ENCODE results near the gene CAPN10.

Gene CAPN10

DNA sequence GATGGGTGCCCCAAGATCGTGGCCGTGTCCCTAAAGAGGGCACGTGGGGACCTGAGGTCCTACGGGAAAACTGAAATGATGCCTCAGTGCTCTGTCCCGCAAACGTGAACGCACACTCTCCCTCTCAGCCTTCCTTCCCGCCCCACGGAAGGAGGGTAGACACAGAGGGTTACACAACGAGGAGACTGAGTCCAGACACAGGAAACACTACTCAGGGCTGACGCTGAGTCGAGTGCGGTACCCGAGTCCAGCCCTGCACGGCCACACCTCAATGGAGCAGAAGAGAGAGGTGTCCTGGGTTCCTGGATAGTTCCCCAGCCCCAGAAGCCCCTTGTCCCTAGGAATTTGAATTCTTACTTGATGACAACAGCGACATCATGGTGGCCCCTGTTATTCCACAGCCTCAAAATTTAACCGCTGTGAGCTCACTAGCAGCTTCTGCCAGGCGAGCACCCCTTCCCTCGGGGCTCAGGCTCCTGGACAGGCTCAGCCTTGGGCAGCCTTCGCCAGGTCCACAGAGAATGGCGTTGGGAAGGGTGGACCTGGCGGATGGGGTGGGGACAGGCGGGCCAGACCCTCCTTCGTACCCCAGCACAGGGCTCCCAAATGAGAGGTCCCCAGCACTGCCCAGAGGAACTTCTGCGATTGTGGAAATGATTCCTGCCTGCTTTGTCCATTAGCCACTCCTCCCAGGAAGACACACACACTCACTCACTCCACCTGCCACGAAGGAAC is 19.2 kb upstream of the CAPN10 start:
- Histone ChIP-seq H3K27ac (peak overlapping the region; percentile 65), H3K27me3 (ENCODE audit: control insufficient read depth, insufficient read depth, low read length) (no peaks in the 10 kb centered on the region), H2AFZ (peak overlapping the region; percentile 90), H3K4me3 (ENCODE audit: low read depth, low read length) (peak overlapping the region; percentile 44), H3K9ac (no peak overlapping the region), H3K36me3 (ENCODE audit: control insufficient read depth, insufficient read depth, low read length) (no peaks in the 10 kb centered on the region), H3K9me3 (ENCODE audit: control insufficient read depth, low read length) (no peaks in the 10 kb centered on the region), H3K79me2 (peaks cover 2% of the 10 kb centered on the region), H3K4me1 (peaks cover 19% of the 10 kb centered on the region), H3K4me2 (ENCODE audit: low read length) (peak overlapping the region; percentile 94)
- TF ChIP-seq CTCF (IDR thresholded peaks at IDR 0.05): no peak

- TF ChIP-seq CTCF (IDR thresholded peaks at IDR 0.05): no peak
- Histone ChIP-seq H3K9me3 (ENCODE audit: control insufficient read depth, low read length) (no peaks in the 10 kb centered on the region), H3K9ac (no peak within 1 kb of the TSS), H2AFZ (peak within 1 kb of the TSS; percentile 90), H3K27ac (peak within 1 kb of the TSS; percentile 65), H3K4me3 (ENCODE audit: low read depth, low read length) (peak within 1 kb of the TSS; percentile 44), H3K4me2 (ENCODE audit: low read length) (peak within 1 kb of the TSS; percentile 94), H3K79me2 (peaks cover 2% of the 10 kb centered on the region), H3K36me3 (ENCODE audit: control insufficient read depth, insufficient read depth, low read length) (no peaks in the 10 kb centered on the region), H3K27me3 (ENCODE audit: control insufficient read depth, insufficient read depth, low read length) (no peaks in the 10 kb centered on the region), H3K4me1 (peaks cover 19% of the 10 kb centered on the region)
These were observed 18.5 kb upstream of the CAPN10 start, which contains the start of gene RNPEPL1 for GRCh38 chr2:240567872-240568677. TSS of gene RNPEPL1 (plus strand) at chr2:240568484. CDS start at chr2:240568587, 103 bp downstream.

DNA sequence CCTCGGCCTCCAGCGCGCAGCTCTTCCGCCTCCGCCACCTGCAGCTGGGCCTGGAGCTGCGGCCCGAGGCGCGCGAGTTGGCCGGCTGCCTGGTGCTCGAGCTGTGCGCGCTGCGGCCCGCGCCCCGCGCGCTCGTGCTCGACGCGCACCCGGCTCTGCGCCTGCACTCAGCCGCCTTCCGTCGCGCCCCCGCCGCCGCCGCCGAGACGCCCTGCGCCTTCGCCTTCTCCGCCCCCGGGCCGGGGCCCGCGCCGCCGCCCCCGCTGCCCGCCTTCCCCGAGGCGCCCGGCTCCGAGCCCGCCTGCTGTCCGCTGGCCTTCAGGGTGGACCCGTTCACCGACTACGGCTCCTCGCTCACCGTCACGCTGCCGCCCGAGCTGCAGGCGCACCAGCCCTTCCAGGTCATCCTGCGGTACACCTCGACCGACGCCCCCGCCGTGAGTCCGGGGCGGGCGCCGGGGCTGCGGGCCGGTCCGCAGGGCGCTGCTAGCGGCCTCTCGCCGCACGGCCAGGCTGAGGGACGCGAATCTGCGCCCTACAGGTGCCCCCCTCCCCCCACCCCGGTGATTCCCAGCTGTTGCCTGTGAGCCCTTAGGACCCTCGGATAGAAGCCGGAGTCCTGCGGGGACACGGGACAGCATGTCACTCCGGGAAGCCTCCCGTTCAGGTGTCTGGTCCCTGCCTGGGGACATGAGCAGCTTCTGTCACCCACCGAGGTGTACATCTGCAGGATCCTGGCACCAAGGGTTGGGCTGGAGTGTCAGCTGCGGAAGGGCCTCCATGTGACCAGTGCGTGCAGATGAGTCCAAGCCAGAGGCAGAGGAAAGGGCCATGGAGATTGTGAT is 17.6 kb upstream of the CAPN10 start:
- no peak overlapping the region for H3K27ac ChIP-seq
- H3K9ac ChIP-seq: no peak overlapping the region
- peaks cover 19% of the 10 kb centered on the region for H3K4me1 ChIP-seq
- TF ChIP-seq CTCF (IDR thresholded peaks at IDR 0.05): no peak
- H2AFZ ChIP-seq: peak overlapping the region; percentile 83
- H3K27me3 ChIP-seq (ENCODE audit: control insufficient read depth, insufficient read depth, low read length): no peaks in the 10 kb centered on the region
- peaks cover 2% of the 10 kb centered on the region for H3K79me2 ChIP-seq
- H3K4me2 ChIP-seq (ENCODE audit: low read length): peak overlapping the region; percentile 77
- H3K4me3 ChIP-seq (ENCODE audit: low read depth, low read length): peak overlapping the region; percentile 41
- H3K9me3 ChIP-seq (ENCODE audit: control insufficient read depth, low read length): no peaks in the 10 kb centered on the region
- H3K36me3 ChIP-seq (ENCODE audit: control insufficient read depth, insufficient read depth, low read length): no peaks in the 10 kb centered on the region

DNA sequence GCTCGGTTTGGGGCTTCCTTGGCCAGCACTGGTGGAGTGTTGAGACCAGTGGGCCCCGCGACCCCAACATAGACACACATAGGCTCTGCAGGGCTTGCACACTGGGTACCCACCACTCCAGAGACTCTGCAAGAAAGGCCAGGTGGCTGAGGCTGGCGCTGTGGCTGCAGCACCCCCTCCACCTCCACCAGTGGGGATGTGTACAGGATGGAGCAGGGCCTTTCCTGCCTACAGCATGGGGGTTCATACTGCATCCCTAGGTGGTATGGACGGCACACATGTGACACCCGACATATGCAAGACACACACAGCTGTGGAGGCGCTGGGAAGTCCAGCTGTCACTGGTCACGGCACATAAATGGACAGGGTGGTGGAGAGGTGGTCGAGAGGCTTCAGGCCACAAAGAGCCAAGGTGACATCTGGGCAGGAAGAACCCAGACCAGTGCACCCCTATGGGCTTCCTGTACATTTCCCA is 17.0 kb upstream of the CAPN10 start:
- Histone ChIP-seq H3K27me3 (ENCODE audit: control insufficient read depth, insufficient read depth, low read length) (no peaks in the 10 kb centered on the region), H3K36me3 (ENCODE audit: control insufficient read depth, insufficient read depth, low read length) (no peaks in the 10 kb centered on the region), H3K9ac (no peak overlapping the region), H3K79me2 (peaks cover 2% of the 10 kb centered on the region), H3K4me3 (ENCODE audit: low read depth, low read length) (peak overlapping the region; percentile 41), H3K27ac (no peak overlapping the region), H3K9me3 (ENCODE audit: control insufficient read depth, low read length) (no peaks in the 10 kb centered on the region), H3K4me1 (peaks cover 19% of the 10 kb centered on the region), H3K4me2 (ENCODE audit: low read length) (peak overlapping the region; percentile 77), H2AFZ (no peak overlapping the region)
- TF ChIP-seq CTCF (IDR thresholded peaks at IDR 0.05): no peak
